IMR-90 (cell line): ENCODE data around the gene XKR3.

Experiments
- CHD1 ChIP-seq: IDR thresholded peaks from 2 replicates; pipeline ENCODE4 v1.6.1; 2012; ENCODE audit warnings: low read depth, low read length, improper control_type of control experiment
- CTCF ChIP-seq: conservative IDR thresholded peaks from 2 replicates; pipeline ENCODE4 v1.5.1; 2012; ENCODE audit warnings: mild to moderate bottlenecking, low read depth, low read length, improper control_type of control experiment
- MAZ ChIP-seq: IDR thresholded peaks from 2 replicates; pipeline ENCODE4 v1.6.1; 2012; ENCODE audit warnings: low read depth, mild to moderate bottlenecking, low read length, improper control_type of control experiment, moderate library complexity, borderline replicate concordance
- POLR2A ChIP-seq: IDR thresholded peaks from 2 replicates; pipeline ENCODE4 v1.6.1; 2012; ENCODE audit warnings: mild to moderate bottlenecking, low read depth, low read length
- RAD21 ChIP-seq: IDR thresholded peaks from 2 replicates; pipeline ENCODE4 v1.6.1; 2012; ENCODE audit warnings: low read length, improper control_type of control experiment
- RCOR1 ChIP-seq: IDR thresholded peaks from 2 replicates; pipeline ENCODE4 v1.6.1; 2012; ENCODE audit warnings: mild to moderate bottlenecking, low read length, improper control_type of control experiment; ENCODE audit not compliant: insufficient replicate concordance
- RFX5 ChIP-seq: IDR thresholded peaks from 2 replicates; pipeline ENCODE4 v1.8.0; 2012; ENCODE audit warnings: low read depth, mild to moderate bottlenecking, low read length, moderate library complexity
- SMC3 ChIP-seq: fragments of 150-350 bp; IDR thresholded peaks from 2 replicates; pipeline ENCODE4 v1.6.1; 2016; ENCODE audit warnings: low read depth, mild to moderate bottlenecking, antibody characterized with exemption, low read length, moderate library complexity
- USF2 ChIP-seq: fragments of 150-350 bp; IDR thresholded peaks from 2 replicates; pipeline ENCODE4 v1.6.1; 2017; ENCODE audit warnings: mild to moderate bottlenecking, antibody characterized with exemption, low read length, low read depth

GRCh38 chr22:16845881-16846280, 20.7 kb upstream of the XKR3 start:
- TF ChIP-seq RFX5 (no peak), CTCF (no peak), RAD21 (no peak), CHD1 (no peak), POLR2A (no peak), MAZ (no peak), SMC3 (no peak), RCOR1 (no peak), USF2 (no peak)
